NCI-H69 (cell line): ENCODE results near the gene TMPRSS9.

Experiments
- DNase-seq: peaks from one replicate; lab custom pipeline; 2025; lab: John Stamatoyannopoulos, UW

TMPRSS9 gene

GRCh38 chr19:2329501-2329916 is 30.6 kb upstream of the TMPRSS9 start:
- DNase-seq, result peak; percentile 46

- no peak for DNase-seq
These were observed 29.8 kb upstream of the TMPRSS9 start for GRCh38 chr19:2330255-2330631.

GRCh38 chr19:2330632-2331284 is 29.3 kb upstream of the TMPRSS9 start:
- DNase-seq, result peak; percentile 62

GRCh38 chr19:2331601-2332246 is 28.3 kb upstream of the TMPRSS9 start:
- peak; percentile 43 for DNase-seq

- peak; percentile 87 for DNase-seq
These were observed 27.6 kb upstream of the TMPRSS9 start for GRCh38 chr19:2332341-2333026.

GRCh38 chr19:2333027-2333806 is 26.8 kb upstream of the TMPRSS9 start:
- peak; percentile 95 for DNase-seq

GRCh38 chr19:2333807-2334211 is 26.3 kb upstream of the TMPRSS9 start:
- no peak for DNase-seq

- DNase-seq, result no peak
These were observed 25.6 kb upstream of the TMPRSS9 start for GRCh38 chr19:2334426-2334825.

- no peak for DNase-seq
These were observed 24.8 kb upstream of the TMPRSS9 start for GRCh38 chr19:2334986-2335846.

GRCh38 chr19:2335848-2336247 is 24.2 kb upstream of the TMPRSS9 start:
- DNase-seq, result no peak

- DNase-seq, result no peak
These were observed 23.3 kb upstream of the TMPRSS9 start for GRCh38 chr19:2336528-2337328.

GRCh38 chr19:2337329-2337707 is 22.7 kb upstream of the TMPRSS9 start:
- DNase-seq, result peak; percentile 21

- no peak for DNase-seq
These were observed 21.9 kb upstream of the TMPRSS9 start for GRCh38 chr19:2338055-2338615.

- DNase-seq, result no peak
These were observed 21.1 kb upstream of the TMPRSS9 start for GRCh38 chr19:2338751-2339643.

GRCh38 chr19:2339644-2340310 is 20.3 kb upstream of the TMPRSS9 start:
- no peak for DNase-seq

- no peak for DNase-seq
These were observed 19.4 kb upstream of the TMPRSS9 start for GRCh38 chr19:2340496-2341243.

- DNase-seq, result no peak
These were observed 18.8 kb upstream of the TMPRSS9 start for GRCh38 chr19:2341244-2341751.

- DNase-seq, result no peak
These were observed 18.1 kb upstream of the TMPRSS9 start for GRCh38 chr19:2341982-2342381.
